B cell (primary cell): ENCODE data around the gene TUBA8.

Source experiments
- CTCF ChIP-seq: fragments of 200-600 bp; IDR thresholded peaks from one replicate; pipeline ENCODE4 v1.8.0; 2022; ENCODE audit warnings: antibody characterized with exemption, mild to moderate bottlenecking
- EZH2 ChIP-seq: IDR thresholded peaks from 2 replicates; pipeline ENCODE4 v1.6.1; 2012; ENCODE audit warnings: borderline replicate concordance, low read depth, mild to moderate bottlenecking, moderate library complexity, low read length; ENCODE audit not compliant: insufficient read depth, poor library complexity, severe bottlenecking

- TF ChIP-seq EZH2 (no peak), CTCF (no peak)
These were observed 45.4 kb upstream of the TUBA8 start for GRCh38 chr22:18065256-18065655.
